ENCODE measurements around the gene ABCC3. TPM values are rescaled to one million over a fixed set of nuclear protein-coding genes. Genes with fewer than 3 reads are reported as not detected.

The ABCC3 gene
- total and polyA plus RNA-seq, 9 of the 15 experiments (the other 6 are each of a cell fraction or from before 2014, with no cell fraction given), result 0.03 to 1.6 (median 0.42) TPM; not detected in 5

- TF ChIP-seq KLF13 (tag; IDR thresholded peaks at IDR 0.05; ENCODE audit: borderline replicate concordance, low read depth) (no peak), TFE3 (CRISPR knock-in tag; IDR thresholded peaks at IDR 0.05) (no peak), CCAR2 (IDR thresholded peaks at IDR 0.05; ENCODE audit: low read depth, low read length) (no peak), ETS1 (conservative IDR thresholded peaks at IDR 0.05; ENCODE audit: control insufficient read depth, low read depth, low read length) (0 out of 2 replicates have a peak, but pooled peaks have one; percentile 37), PYGO2 (tag; IDR thresholded peaks at IDR 0.05) (peak; percentile 37; the same call in 1 of the 2 replicates), RBM39 (optimal IDR thresholded peaks at IDR 0.05; ENCODE audit: low read depth, low read length) (no peak), ELK3 (CRISPR knock-in tag; IDR thresholded peaks at IDR 0.05) (no peak), CBX1 (IDR thresholded peaks at IDR 0.05; ENCODE audit: low read depth) (no peak), CC2D1A (IDR thresholded peaks at IDR 0.05) (no peak), SETDB1 (IDR thresholded peaks at IDR 0.05; ENCODE audit: low read length) (no peak), GMEB1 (CRISPR knock-in tag; IDR thresholded peaks at IDR 0.05) (no peak), ZNF644 (tag; IDR thresholded peaks at IDR 0.05; ENCODE audit: low read depth) (peak; percentile 60; the same call in 1 of the 2 replicates), ZNF175 (CRISPR knock-in tag; IDR thresholded peaks at IDR 0.05; ENCODE audit: low read depth) (peak; percentile 81), ZFP30 (CRISPR knock-in tag; IDR thresholded peaks at IDR 0.05; ENCODE audit: borderline replicate concordance) (no peak), JUND (IDR thresholded peaks at IDR 0.05; ENCODE audit: borderline replicate concordance, low read depth, low read length) (peak; percentile 75; the same call in 1 of the 2 replicates), JUND (tag; IDR thresholded peaks at IDR 0.05; ENCODE audit: borderline replicate concordance, low read depth, low read length) (peak; percentile 85; the same call in 1 of the 3 replicates), KDM5B (IDR thresholded peaks at IDR 0.05; ENCODE audit: insufficient replicate concordance, low read depth, low read length) (no peak), UBTF (IDR thresholded peaks at IDR 0.05; ENCODE audit: borderline replicate concordance in 1 of 2, low read depth in 2 of 2, low read length in 2 of 2) (no peak), ZNF57 (CRISPR knock-in tag; IDR thresholded peaks at IDR 0.05) (no peak)
These were observed 27.2 kb downstream of the ABCC3 start (continued) for GRCh38 chr17:50661795-50662391.
